Activated CD8-positive, alpha-beta memory T cell treated with anti-CD3 and anti-CD28 coated beads for 36 hours (primary cell): Measurements from ENCODE around the gene ANKRD37. TPM values are rescaled to one million over a fixed set of nuclear protein-coding genes. Genes with fewer than 3 reads are reported as not detected.

Experiments
- total RNA-seq, 2 experiments: library from RNA; stranded (reverse); gene quantifications; one replicate each; pipeline ENCODE4 v1.2.3, GENCODE V29; 2021

The ANKRD37 gene
- total RNA-seq, 2 experiments from 2014 or later, result 16.1 to 18.8 TPM

Other genes with a start within 250 kb of the ANKRD37 start
- gene CFAP97, start 192.8 kb upstream of the ANKRD37 start, total RNA-seq, result 10 to 100 TPM; 54.1 to 54.7 TPM
- 10 to 100 TPM; 17.5 to 19.2 TPM for gene SNX25, start 187.2 kb upstream of the ANKRD37 start, total RNA-seq
- gene LRP2BP, start 917 bp upstream of the ANKRD37 start, total RNA-seq, result under 1 TPM; 0.27 to 0.44 TPM
- 10 to 100 TPM; 18.3 to 20.0 TPM for gene UFSP2, start 29.1 kb downstream of the ANKRD37 start, total RNA-seq
- gene CCDC110, start 74.9 kb downstream of the ANKRD37 start, total RNA-seq, result not detected
- not detected for gene PDLIM3, start 138.7 kb downstream of the ANKRD37 start, total RNA-seq